Peyer's patch (tissue), 4 donors: ENCODE data around the gene ARHGEF33.

ENCODE experiments used
- POLR2A ChIP-seq, 2 donors: fragments of 450-650 bp; IDR thresholded peaks; one replicate each; pipeline ENCODE4 v1.5.1; 2017; ENCODE audit warnings: antibody characterized with exemption in 2 of 2, mild to moderate bottlenecking in 2 of 2, moderate library complexity in 2 of 2
- TF ChIP-seq, protein P1 (sequence below), 6 experiments: fragments of 450-650 bp in 4 of 6; fragments of 200-600 bp in 2 of 6; sonication (generic) in 1 of 6; IDR thresholded peaks; one replicate each; pipeline ENCODE4 v1.5.1; 2017 to 2019; ENCODE audit warnings: antibody characterized with exemption in 6 of 6, mild to moderate bottlenecking in 3 of 6, moderate library complexity in 1 of 6

DNA sequence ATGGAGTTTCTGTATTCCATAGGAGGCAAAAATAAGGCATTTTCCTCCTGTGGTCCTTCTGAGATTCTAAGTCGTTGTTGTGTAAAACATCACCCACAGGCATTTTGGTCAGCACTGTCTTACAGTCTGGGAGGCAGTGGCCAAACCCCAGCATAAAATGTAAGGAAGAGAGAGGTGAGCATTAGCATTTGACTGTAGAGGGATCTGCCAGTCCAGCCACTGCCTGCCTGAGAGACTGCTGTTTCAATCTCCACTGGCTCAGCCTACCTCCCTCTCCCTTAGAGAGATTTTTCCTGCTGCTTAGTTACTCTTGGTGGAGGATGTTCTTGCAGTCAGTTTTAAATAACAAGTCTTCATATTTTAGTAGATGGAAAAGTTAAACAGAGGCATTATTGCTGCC is 77.0 kb downstream of the ARHGEF33 start:
- TF ChIP-seq, protein P1, sequence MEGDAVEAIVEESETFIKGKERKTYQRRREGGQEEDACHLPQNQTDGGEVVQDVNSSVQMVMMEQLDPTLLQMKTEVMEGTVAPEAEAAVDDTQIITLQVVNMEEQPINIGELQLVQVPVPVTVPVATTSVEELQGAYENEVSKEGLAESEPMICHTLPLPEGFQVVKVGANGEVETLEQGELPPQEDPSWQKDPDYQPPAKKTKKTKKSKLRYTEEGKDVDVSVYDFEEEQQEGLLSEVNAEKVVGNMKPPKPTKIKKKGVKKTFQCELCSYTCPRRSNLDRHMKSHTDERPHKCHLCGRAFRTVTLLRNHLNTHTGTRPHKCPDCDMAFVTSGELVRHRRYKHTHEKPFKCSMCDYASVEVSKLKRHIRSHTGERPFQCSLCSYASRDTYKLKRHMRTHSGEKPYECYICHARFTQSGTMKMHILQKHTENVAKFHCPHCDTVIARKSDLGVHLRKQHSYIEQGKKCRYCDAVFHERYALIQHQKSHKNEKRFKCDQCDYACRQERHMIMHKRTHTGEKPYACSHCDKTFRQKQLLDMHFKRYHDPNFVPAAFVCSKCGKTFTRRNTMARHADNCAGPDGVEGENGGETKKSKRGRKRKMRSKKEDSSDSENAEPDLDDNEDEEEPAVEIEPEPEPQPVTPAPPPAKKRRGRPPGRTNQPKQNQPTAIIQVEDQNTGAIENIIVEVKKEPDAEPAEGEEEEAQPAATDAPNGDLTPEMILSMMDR (IDR thresholded peaks at IDR 0.05): no peak
- TF ChIP-seq POLR2A (IDR thresholded peaks at IDR 0.05): no peak
